Loucy (cell line): ENCODE measurements around the gene OLFM3.

Source experiments
- EZH2phosphoT487 ChIP-seq: fragments of 200-600 bp; IDR thresholded peaks from 2 replicates; pipeline ENCODE4 v1.6.1; 2018; ENCODE audit warnings: antibody characterized with exemption, mild to moderate bottlenecking, moderate library complexity, borderline replicate concordance
- TF ChIP-seq, protein P1 (sequence below): fragments of 200-600 bp; sonication (generic); conservative IDR thresholded peaks from 2 replicates; pipeline ENCODE4 v1.5.1; 2014; ENCODE audit warnings: mild to moderate bottlenecking, antibody characterized with exemption, low read length

- TF ChIP-seq, protein P1, sequence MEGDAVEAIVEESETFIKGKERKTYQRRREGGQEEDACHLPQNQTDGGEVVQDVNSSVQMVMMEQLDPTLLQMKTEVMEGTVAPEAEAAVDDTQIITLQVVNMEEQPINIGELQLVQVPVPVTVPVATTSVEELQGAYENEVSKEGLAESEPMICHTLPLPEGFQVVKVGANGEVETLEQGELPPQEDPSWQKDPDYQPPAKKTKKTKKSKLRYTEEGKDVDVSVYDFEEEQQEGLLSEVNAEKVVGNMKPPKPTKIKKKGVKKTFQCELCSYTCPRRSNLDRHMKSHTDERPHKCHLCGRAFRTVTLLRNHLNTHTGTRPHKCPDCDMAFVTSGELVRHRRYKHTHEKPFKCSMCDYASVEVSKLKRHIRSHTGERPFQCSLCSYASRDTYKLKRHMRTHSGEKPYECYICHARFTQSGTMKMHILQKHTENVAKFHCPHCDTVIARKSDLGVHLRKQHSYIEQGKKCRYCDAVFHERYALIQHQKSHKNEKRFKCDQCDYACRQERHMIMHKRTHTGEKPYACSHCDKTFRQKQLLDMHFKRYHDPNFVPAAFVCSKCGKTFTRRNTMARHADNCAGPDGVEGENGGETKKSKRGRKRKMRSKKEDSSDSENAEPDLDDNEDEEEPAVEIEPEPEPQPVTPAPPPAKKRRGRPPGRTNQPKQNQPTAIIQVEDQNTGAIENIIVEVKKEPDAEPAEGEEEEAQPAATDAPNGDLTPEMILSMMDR = no peak
- TF ChIP-seq EZH2phosphoT487 = no peak
These were observed 39.0 kb downstream of the OLFM3 start for GRCh38 chr1:101957771-101958170.
